ENCODE measurements around the gene ZBTB9.
A peak's percentile ranks its signal among the peaks of the same experiment; 100 is the strongest.

ZBTB9 gene

DNA sequence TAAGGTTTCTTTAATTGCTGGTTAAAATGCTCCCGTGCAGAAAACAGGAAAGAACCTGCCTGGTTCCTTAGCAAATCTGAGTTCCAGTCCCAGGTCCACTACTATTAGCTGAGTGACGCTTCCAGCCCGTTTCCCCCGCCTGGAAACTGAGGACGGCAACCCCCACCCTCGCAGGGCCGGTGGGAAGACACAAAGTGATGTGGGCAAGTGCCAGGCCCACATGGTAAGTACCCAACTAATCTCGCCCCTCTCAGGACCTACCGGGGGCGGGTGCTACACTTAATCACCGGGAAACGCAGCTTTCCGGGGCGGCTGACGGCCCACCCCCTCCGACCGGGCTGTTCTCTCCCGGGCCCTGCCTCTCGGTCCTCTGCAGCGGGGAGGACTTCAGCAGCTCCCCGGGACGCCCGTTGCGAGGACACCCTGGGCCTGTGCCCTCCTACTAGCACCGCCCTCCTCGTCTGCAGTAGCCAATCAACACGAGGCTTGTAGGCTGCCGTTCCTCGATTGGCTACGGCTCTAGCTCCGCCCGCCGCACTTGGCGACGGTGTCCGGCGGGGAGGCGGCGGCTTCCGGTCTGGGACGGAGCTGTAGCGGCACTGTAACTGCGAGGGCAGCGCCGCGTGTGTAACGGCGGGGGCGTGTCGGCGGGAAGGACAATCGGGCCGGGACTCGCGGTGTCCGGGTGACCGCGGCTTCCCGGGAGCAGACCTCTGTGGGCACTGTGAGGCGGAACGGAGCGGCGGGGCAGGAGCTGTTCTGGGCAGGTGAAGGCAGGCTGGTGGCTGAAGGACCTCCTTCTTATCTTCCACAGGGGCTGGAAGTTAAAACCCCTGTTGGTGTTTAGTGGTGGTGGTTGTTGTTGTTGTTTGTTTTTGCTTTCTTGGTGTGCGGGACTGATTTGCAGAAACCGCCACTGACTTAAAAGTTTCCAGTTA is at the start of gene ZBTB9:
TSS of gene ZBTB9 (plus strand) at position 568 of the 938 bp plus-strand sequence. CDS start 525 bp downstream, outside the sequence.
- DNase-seq: peak; percentile 89 to 94

DNA sequence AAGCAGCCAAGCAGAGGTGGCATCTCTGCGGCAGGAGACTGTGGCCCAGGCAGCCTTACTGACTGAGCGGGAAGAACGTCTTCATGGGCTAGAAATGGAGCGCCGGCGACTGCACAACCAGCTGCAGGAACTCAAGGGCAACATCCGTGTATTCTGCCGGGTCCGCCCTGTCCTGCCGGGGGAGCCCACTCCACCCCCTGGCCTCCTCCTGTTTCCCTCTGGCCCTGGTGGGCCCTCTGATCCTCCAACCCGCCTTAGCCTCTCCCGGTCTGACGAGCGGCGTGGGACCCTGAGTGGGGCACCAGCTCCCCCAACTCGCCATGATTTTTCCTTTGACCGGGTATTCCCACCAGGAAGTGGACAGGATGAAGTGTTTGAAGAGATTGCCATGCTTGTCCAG is 49.5 kb upstream of the ZBTB9 start:
- no peak for DNase-seq

DNA sequence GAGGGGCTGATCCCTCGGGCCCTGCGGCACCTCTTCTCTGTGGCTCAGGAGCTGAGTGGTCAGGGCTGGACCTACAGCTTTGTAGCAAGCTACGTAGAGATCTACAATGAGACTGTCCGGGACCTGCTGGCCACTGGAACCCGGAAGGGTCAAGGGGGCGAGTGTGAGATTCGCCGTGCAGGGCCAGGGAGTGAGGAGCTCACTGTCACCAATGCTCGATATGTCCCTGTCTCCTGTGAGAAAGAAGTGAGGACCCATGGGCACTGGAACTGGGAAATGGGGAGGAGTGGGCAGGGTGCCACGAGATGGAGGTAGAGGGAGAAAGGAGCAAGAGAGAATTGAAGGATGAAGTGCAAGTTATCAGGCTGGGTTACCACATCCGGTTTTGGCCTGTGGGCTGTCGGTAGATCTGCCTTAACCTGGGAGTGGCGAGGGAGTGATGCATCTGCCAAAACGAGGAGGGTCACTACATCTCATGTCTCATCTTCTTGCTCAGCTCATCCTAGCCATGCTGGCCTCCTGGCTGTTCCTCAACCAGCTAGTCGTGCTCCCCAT is 48.9 kb upstream of the ZBTB9 start:
- DNase-seq: no peak

DNA sequence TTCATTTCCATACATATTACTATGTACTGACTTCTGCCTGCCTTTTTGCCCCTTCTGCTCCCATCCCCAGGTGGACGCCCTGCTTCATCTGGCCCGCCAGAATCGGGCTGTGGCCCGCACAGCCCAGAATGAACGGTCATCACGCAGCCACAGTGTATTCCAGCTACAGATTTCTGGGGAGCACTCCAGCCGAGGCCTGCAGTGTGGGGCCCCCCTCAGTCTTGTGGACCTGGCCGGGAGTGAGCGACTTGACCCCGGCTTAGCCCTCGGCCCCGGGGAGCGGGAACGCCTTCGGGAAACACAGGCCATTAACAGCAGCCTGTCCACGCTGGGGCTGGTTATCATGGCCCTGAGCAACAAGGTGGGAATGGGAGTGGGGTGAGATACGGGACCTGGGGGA is 48.2 kb upstream of the ZBTB9 start:
- DNase-seq: no peak

DNA sequence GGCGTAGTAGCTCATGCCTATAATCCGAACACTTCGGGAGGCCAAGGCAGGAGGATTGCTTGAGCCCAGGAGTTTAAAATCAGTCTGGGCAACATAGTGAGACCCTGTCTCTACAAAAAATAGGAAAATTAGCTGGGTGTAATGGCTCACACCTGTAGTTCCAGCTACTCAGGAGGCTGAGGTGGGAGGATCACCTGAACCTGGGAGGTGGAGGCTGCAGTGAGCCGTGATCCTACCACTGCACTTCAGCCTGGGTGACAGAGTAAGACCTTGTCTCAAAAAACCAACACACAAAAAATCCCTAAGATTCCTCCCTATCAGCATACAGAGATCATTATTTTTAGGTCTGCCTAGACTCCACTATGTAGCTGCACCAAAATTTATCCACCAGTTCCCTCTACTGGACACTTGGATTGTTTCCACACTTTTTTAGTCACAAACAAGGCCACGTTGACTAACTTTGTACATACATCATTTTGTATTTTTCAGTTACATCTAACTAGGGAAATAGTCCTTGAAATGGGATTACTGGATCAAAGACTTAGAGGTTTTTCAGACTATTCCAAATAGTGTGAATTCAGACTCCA is 47.2 kb upstream of the ZBTB9 start:
- DNase-seq: no peak

- DNase-seq: peak; percentile 94 to 98
Observed at GRCh38 chr6:33410050-33410710, 44.2 kb upstream of the ZBTB9 start.

DNA sequence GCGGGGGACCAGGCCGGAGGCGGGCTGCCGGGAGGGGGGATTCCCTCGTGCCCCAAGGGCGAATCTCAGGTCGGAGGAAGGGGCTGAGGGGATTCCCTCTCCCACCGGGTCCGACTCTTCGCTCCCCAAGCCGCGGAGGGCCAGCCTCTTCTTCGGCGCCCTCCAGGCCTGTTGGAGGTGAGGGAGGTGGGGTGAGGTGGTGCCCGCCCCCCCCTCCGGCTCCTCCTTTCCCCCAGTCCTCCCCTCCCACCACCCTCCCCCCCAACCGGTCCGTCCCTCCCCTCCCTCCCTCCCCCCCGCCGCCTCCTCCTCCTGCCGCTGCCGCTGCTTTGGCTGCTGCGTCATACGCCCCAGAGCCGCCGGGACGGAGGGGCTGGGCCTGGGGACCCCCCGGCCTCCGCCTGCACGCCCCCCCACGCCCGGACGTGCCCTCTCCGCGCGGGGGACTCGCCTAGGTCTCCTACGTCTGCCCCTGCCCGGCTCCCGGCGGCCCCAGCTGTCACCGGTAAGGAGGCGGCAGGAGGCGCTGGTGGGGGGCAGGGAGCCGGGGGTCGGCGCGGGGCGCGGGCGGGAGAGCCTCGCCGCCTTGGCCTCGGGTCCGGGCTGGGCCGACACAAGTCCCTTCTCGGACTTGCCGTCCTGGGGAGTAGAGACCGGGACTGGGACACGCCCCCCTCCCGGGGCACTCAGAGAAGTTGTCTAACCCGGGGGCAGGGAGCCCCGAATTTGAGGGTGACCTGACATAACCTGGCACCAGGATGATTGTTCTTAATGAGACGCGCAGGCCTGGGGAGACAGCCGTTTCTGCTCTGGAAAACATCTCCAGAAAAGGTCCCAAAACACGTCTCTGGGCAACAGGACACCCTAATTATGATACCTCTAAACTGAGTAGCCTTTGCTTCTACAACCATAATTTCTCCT is 43.4 kb upstream of the ZBTB9 start, which contains the start of gene PHF1:
TSS of gene PHF1 (plus strand) at position 304 of the 921 bp plus-strand sequence. CDS start 1,250 bp downstream, outside the sequence.
- peak; percentile 76 to 77 for DNase-seq

- DNase-seq: no peak
Observed at GRCh38 chr6:33411632-33412005, 42.8 kb upstream of the ZBTB9 start.

DNA sequence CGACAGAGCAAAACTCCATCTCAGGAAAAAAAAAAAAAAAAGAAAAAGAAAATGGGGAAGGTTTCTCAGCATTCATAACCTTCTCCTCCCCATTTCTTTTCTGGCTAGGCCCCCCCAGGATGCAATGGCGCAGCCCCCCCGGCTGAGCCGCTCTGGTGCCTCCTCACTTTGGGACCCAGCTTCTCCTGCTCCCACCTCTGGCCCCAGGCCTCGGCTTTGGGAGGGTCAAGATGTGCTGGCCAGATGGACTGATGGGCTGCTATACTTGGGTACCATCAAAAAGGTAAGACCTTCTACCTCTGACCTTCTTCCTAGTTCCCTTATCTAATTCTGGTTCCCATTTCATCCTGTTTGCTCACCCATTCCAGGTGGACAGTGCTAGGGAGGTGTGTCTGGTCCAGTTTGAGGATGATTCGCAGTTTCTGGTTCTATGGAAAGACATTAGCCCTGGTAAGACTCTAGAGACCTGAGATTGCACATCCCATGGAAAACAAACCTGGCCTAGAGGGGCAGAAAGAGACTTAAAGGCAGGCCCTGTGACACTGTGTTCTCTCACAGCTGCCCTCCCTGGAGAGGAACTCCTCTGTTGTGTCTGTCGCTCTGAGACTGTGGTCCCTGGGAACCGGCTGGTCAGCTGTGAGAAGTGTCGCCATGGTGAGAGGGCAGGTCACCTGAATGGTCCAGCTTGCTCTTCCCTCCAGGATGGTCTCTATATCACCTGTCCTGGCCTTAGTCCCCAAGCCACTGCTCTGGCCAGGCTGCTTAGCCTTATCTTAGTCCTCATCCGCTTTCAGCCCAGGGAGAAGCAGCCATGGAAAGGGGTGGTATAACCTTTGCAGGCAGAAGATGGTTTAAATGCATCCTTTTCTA is 42.0 kb upstream of the ZBTB9 start:
- no peak for DNase-seq

- DNase-seq: no peak
Observed at GRCh38 chr6:33413241-33414120, 40.9 kb upstream of the ZBTB9 start.

DNA sequence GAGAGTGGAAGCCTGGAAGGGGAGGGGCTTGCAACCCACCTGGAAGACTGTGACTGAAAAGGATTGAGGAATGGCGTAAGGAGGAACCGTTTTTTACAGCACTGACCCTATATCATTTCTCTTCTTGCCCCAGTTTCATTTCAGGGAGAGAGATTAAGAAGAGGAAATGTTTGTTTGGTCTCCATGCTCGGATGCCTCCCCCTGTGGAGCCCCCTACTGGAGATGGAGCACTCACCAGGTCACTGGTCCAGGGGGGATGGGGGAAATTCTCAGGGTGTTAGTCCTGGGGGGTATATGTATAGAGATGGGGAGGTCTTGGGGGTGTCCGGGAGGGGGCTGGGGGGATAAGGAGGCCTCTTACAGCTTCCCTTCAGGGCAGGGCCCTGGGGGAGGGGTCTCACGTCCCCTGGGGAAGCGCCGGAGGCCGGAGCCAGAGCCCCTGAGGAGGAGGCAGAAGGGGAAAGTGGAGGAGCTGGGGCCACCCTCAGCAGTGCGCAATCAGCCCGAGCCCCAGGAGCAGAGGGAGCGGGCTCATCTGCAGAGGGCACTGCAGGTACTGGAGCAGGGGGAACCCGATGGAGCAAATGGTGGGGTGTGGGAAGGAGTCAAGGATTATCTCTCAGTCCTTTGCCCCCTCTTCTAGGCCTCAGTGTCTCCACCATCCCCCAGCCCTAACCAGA is 39.6 kb upstream of the ZBTB9 start:
- DNase-seq: no peak

DNA sequence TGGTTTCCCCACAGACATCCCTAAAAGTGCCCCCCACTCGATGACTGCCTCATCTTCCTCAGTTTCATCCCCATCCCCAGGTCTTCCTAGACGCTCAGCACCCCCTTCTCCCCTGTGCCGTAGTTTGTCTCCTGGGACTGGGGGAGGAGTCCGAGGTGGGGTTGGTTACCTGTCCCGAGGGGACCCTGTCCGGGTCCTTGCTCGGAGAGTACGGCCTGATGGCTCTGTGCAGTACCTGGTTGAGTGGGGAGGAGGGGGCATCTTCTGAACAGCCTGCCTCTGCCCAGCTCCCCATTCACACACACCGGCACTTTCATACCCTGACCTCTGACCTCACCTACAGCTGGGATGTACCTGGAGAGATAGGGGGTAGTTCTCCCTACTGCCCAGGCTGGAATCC is 38.5 kb upstream of the ZBTB9 start:
- no peak for DNase-seq

- DNase-seq: peak in 1 of 2 experiments; percentile 24
Observed at GRCh38 chr6:33416386-33417127, 37.8 kb upstream of the ZBTB9 start.

DNA sequence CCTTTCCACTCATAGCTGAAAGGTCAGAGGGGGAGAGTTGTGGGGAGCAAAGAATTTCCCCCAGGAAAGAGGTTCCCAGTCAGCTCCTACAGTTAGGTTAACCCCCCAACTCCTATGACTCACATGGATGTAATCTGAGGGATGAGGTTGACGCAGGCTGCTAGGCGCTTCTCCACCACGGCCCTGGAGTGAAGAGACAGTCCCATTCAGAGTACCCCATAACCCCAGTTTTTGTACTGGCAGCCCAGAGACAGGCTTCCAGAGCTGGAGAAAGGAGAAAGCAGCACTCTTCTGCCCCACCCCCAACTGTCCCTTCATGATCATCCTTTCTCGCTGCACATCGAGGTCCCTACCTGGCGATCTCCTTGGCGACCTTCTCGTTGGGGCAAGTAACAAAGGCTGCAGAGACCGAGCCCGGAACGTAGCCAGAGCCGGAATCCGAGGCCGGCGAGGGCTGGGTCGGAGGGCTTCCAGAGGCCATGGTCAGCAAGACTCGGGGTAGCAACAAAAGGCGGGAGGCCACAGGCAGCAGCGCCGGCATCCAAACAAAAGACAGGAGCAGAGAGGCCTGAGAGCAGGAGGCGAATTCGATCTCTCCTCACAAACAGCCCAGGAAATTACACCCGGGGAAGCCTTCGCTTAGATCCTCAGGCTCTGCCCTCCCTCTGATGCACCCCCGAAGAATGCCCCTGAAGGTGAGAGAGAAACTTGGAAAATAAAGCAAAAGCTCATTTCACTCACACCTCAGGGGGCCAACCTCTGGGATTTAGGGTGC is 37.1 kb upstream of the ZBTB9 start:
- no peak for DNase-seq

GRCh38 chr6:33417903-33418689 is 36.3 kb upstream of the ZBTB9 start, which contains the start of gene CUTA:
CUTA (minus strand) TSS chr6:33418107; CDS start chr6:33418000, 107 bp downstream.
- peak; percentile 95 to 100 for DNase-seq

DNA sequence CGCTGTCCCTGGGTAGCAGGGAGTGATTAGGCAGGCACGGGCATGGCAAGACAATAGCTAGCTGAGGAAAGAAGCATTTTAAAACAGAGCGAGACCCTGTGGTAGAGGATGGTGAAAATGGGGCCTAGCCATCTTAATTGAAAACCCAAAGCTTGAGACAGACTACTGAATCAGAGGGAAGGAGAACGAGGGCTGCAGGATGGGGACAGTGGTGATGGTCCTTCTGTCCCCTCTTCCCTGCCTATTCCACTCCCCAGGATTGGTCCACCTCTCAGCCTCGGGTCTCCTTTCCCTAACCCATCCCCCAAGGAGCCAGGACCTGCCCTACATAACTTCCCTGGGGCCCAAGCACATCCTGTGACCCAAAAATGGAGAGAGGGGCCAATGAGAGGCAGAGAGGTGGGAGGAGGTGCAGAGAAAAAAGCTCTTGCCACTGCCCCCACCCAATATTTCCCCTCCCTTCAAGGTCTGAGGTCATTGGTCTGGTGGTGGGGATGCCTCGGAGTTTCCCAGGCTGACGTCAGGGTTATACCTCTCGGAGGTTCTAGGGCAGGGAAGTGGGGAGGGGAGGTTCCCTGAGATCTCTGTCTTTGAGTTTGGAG is 35.6 kb upstream of the ZBTB9 start:
- DNase-seq: peak in 1 of 2 experiments; percentile 50
